Measurements from ENCODE around the gene CAB39. TPM values are rescaled to one million over a fixed set of nuclear protein-coding genes. Genes with fewer than 3 reads are reported as not detected.

The CAB39 gene
- total RNA-seq, 4 donors from 2014 or later, result 61.2 to 110 (median 90.3) TPM

DNA sequence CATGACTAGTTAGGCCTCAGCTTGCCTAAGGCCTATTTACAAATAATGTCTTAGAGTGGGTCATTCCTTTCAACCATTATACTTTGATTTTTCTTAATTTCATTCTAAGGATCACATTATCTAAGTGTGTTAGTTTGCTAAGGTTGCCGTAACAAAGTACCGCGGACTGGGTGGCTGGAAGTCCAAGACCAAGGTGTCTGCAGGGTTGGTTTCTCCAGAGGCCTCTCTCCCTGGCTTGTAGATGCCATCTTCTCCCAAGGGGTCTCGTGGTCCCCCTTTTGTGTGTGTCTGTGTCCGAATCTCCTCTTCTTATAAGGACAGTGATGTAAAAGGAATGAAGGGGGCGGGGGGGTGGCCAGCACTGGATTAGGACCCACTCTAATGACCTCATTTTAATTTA, 133.7 kb downstream of the CAB39 start:
- TF ChIP-seq, protein P1, sequence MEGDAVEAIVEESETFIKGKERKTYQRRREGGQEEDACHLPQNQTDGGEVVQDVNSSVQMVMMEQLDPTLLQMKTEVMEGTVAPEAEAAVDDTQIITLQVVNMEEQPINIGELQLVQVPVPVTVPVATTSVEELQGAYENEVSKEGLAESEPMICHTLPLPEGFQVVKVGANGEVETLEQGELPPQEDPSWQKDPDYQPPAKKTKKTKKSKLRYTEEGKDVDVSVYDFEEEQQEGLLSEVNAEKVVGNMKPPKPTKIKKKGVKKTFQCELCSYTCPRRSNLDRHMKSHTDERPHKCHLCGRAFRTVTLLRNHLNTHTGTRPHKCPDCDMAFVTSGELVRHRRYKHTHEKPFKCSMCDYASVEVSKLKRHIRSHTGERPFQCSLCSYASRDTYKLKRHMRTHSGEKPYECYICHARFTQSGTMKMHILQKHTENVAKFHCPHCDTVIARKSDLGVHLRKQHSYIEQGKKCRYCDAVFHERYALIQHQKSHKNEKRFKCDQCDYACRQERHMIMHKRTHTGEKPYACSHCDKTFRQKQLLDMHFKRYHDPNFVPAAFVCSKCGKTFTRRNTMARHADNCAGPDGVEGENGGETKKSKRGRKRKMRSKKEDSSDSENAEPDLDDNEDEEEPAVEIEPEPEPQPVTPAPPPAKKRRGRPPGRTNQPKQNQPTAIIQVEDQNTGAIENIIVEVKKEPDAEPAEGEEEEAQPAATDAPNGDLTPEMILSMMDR (IDR thresholded peaks at IDR 0.05), result no peak
- ATAC-seq (ENCODE audit: low FRiP score) (no peak), DNase-seq (ENCODE audit: low spot score) (no peak)

DNA sequence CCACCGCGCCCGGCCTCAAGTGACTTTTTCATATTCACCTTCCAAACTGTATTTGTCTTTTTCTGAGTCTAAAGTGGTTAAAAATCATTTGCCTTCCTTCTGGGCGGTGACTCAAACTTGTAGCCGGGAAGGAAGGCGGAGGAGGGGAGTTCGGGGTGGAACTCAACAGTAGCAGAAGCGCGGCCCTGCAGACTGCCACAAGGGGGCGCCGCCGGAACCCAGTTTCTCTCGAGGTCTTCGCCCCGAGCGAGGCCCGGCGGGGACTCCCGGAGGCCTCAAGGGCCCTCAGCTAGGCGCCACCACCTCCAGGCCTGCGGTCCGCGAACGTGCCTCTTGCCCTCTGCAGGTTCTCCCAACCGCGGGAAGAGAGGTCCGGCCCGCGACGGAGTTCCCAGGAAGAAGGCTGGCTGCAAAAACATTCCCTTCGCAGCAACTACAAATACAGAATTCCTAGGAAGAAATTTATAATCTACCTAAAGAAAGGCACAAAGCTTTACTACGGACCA, 135.3 kb downstream of the CAB39 start:
- peak; percentile 91 for ATAC-seq (ENCODE audit: low FRiP score)
- DNase-seq (ENCODE audit: low spot score), result peak; percentile 82
- TF ChIP-seq, protein P1 (IDR thresholded peaks at IDR 0.05), result peak in 2 of 3 donors; percentile 37 to 62

DNA sequence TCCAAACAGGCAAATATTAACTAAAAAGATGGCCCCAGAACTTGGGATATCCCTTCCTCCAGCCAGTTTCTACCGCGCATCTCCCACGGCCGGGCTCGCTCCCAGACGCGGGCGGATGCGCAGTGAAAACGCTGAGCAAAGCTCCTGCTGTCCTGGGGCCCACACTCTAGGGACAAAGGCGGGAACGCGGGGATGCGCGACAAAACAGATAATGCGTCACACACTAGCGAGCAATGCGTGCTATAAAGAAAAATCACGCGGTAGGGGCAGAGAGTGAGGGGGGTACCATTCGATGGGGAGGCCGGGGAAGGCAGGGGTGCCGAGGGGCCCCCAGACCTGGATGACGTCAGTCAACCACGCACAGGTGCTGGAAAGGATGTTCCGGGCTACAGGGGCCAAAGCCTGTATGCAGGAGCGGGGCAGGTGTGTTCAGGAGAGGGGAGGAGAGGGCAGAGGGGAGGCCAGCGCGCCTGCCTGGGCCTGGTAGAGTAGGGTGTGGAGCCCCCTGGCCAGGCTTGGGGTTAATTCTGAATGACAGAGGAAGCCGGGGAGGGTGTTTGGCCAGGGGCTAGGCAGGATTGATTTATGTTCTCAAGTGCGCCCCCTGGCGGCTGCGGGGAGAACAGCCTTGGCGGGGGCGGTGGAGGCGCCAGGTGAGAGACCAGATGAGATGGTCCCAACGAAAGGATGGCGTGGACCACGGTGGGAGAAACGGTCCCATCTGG, 137.2 kb downstream of the CAB39 start:
- DNase-seq (ENCODE audit: low spot score), result peak; percentile 59
- ATAC-seq (ENCODE audit: low FRiP score), result no peak
- TF ChIP-seq, protein P1 (IDR thresholded peaks at IDR 0.05), result peak in 1 of 3 donors; percentile 24

DNA sequence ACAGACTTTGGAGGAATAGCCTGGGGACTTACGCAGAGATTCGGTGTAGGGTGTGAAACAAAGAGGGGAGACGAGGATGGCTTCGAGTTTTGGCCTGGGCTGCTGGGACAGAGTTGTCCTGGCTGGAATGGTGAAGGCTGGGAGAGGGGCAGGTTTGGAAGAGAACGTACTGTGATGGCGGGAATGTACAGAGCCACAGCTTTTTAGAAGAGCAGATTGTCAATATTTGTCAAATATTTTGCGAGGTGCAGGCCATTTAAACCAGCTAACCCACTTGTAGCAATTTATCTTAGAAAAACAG, 137.7 kb downstream of the CAB39 start:
- no peak for ATAC-seq (ENCODE audit: low FRiP score)
- no peak for DNase-seq (ENCODE audit: low spot score)
- TF ChIP-seq, protein P1 (IDR thresholded peaks at IDR 0.05), result no peak

DNA sequence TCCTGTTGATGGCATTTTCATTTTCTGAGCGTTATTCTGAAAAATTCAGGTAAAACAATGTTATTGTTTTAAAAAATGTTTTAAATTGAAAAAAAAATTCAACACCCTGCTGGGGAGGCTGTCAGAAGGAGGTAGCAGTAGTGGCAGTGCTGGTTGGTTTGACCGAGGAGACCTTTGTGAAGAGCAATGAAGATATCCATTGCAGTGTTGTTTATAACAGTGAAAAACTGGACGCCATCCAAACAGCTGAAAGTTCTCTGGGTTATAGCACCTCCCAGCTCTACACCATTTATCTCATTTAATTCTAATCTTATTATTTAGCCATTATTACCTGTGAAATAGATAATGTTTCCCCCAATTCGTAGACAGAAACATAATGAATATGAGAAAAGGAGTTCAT, 139.5 kb downstream of the CAB39 start:
- DNase-seq (ENCODE audit: low spot score), result no peak
- TF ChIP-seq, protein P1 (IDR thresholded peaks at IDR 0.05), result no peak
- ATAC-seq (ENCODE audit: low FRiP score), result no peak

DNA sequence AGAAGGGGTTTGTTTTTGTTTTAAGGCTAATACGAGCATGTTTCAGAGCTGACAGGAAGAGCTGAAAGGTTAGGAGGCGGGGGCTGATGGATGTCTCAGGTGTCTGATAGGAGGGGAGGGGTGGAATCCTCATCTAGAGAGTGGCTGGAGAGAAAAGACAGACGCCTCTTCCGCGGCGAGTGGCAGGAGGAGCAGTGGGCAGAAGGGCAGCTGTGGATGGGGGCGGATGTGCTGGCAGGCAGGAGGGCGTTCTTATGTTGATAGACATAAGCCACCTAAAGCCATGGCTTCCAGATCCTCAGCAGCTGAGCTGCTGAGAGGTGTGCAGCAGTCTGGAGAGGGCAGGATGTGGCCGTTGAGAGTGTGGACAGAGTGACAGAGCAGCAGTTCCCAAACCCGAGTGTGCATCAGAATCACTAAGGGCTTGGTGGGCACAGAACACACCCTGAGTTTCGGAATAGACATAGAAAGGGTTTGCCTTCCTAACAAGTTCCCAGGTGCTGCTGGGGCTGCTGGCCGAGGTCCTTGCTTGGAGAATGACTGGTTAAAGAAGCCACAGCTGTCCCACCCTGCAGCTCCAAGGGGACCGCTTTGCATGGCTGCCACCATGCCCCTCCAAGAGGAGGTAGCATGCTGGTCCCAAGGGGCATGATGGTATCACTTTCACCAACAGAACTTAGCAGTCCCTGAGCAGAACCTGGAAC, 149.1 kb downstream of the CAB39 start:
- TF ChIP-seq, protein P1 (IDR thresholded peaks at IDR 0.05), result no peak
- ATAC-seq (ENCODE audit: low FRiP score), result no peak
- DNase-seq (ENCODE audit: low spot score), result no peak

DNA sequence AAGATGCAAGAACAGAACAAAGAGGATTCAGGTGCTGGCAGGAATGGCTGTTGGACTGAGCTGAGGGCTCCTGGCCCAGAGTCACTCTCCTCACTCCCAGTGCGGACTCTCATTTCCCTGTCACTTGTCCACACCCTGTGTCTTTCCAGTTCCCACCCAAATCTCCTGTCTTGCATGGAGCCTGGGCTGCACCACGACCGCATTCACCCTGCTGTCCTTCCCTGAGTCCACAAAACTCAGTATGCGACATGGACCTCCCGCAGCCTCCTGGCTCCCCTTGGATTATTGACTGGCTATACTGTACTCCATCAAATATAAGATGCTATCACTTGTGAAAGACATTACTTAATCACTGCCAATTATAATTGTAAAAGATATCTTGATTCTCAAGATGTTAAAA, 149.7 kb downstream of the CAB39 start:
- no peak for DNase-seq (ENCODE audit: low spot score)

More for the DNA sequence above, 149.7 kb downstream of the CAB39 start:
- TF ChIP-seq, protein P1 (IDR thresholded peaks at IDR 0.05), result no peak
- no peak for ATAC-seq (ENCODE audit: low FRiP score)

Data from omental fat pad (tissue), 4 donors.